HUES6 (cell line): Measurements from ENCODE around the gene ZNF699.
"Not testable (repeated sequence)": the region's sequence is repeated elsewhere in the genome, so short reads cannot be mapped to it uniquely, and the experiment has no call there.

Source experiments
- H3K27ac ChIP-seq: 2 replicates; pipeline ENCODE4 v1.7.0; 2013; ENCODE audit warnings: low read depth, mild to moderate bottlenecking, low read length, inconsistent platforms
- H3K27me3 ChIP-seq: 2 replicates; pipeline ENCODE4 v1.6.1; 2013; ENCODE audit warnings: low read length; ENCODE audit not compliant: control insufficient read depth, insufficient read depth
- H3K36me3 ChIP-seq: 2 replicates; pipeline ENCODE4 v1.6.1; 2013; ENCODE audit warnings: low read length; ENCODE audit not compliant: control insufficient read depth, insufficient read depth
- H3K4me1 ChIP-seq: 2 replicates; pipeline ENCODE4 v1.6.1; 2013; ENCODE audit warnings: low read length; ENCODE audit not compliant: control insufficient read depth, insufficient read depth
- H3K4me3 ChIP-seq: 2 replicates; pipeline ENCODE4 v1.5.1; 2013; ENCODE audit warnings: low read depth, low read length
- H3K9ac ChIP-seq: one replicate; pipeline ENCODE4 v1.6.1; 2013; ENCODE audit warnings: mild to moderate bottlenecking, low read length
- H3K9me3 ChIP-seq: 2 replicates; pipeline ENCODE4 v1.6.1; 2013; ENCODE audit warnings: low read depth, low read length; ENCODE audit not compliant: control insufficient read depth, insufficient read depth

Gene ZNF699

GRCh38 chr19:9323919-9324583 lies 14.4 kb upstream of the ZNF699 start, which contains the start of gene ZNF559:
Gene ZNF559 (plus strand): TSS chr19:9324179. CDS start chr19:9338550, 14,371 bp downstream.
- Histone ChIP-seq H3K27me3 (no peaks in the 10 kb centered on the region), H3K27ac (peak within 1 kb of the TSS; percentile 64; the same call in 1 of the 2 replicates), H3K4me3 (peak within 1 kb of the TSS; percentile 84), H3K36me3 (peaks cover 16% of the 10 kb centered on the region), H3K9me3 (peaks cover 41% of the 10 kb centered on the region), H3K9ac (peak within 1 kb of the TSS; percentile 55), H3K4me1 (no peaks in the 10 kb centered on the region)

- Histone ChIP-seq H3K27ac (no peak overlapping the region), H3K9ac (peak overlapping the region; percentile 7), H3K36me3 (peaks cover 13% of the 10 kb centered on the region), H3K4me1 (no peaks in the 10 kb centered on the region), H3K27me3 (no peaks in the 10 kb centered on the region), H3K4me3 (peak overlapping the region; percentile 84), H3K9me3 (peaks cover 37% of the 10 kb centered on the region)
Measured at GRCh38 chr19:9323557-9323918, 13.9 kb upstream of the ZNF699 start.

GRCh38 chr19:9322201-9322600 lies 12.6 kb upstream of the ZNF699 start:
- not testable (repeated sequence) for H3K27ac ChIP-seq, H3K4me3 ChIP-seq, H3K9ac ChIP-seq, H3K4me1 ChIP-seq, H3K27me3 ChIP-seq
- H3K9me3 ChIP-seq, result peaks cover 35% of the 10 kb centered on the region
- peaks cover 11% of the 10 kb centered on the region for H3K36me3 ChIP-seq

- H3K4me1 ChIP-seq, H3K36me3 ChIP-seq, H3K27ac ChIP-seq, H3K4me3 ChIP-seq, H3K9ac ChIP-seq, H3K27me3 ChIP-seq: not testable (repeated sequence)
- peaks cover 36% of the 10 kb centered on the region for H3K9me3 ChIP-seq
Measured at GRCh38 chr19:9321756-9322155, 12.1 kb upstream of the ZNF699 start.

- Histone ChIP-seq H3K27ac (no peak overlapping the region), H3K4me3 (no peak overlapping the region), H3K9me3 (peaks cover 39% of the 10 kb centered on the region), H3K4me1 (no peaks in the 10 kb centered on the region), H3K9ac (no peak overlapping the region), H3K36me3 (peaks cover 8% of the 10 kb centered on the region), H3K27me3 (no peaks in the 10 kb centered on the region)
Measured at GRCh38 chr19:9321338-9321737, 11.7 kb upstream of the ZNF699 start.

- no peaks in the 10 kb centered on the region for H3K27me3 ChIP-seq
- H3K4me1 ChIP-seq, result 0 out of 2 replicates have a peak, but pooled peaks cover 2% of the 10 kb centered on the region
- H3K27ac ChIP-seq, result no peak overlapping the region
- no peak overlapping the region for H3K4me3 ChIP-seq
- H3K9ac ChIP-seq, result no peak overlapping the region
- H3K9me3 ChIP-seq, result peaks cover 49% of the 10 kb centered on the region
- no peaks in the 10 kb centered on the region for H3K36me3 ChIP-seq
Measured at GRCh38 chr19:9313756-9314155, 4.1 kb upstream of the ZNF699 start.

- Histone ChIP-seq H3K27me3 (no peaks in the 10 kb centered on the region), H3K36me3 (no peaks in the 10 kb centered on the region), H3K9me3 (peaks cover 27% of the 10 kb centered on the region), H3K9ac (peak overlapping the region; percentile 83), H3K4me3 (peak overlapping the region; percentile 98), H3K27ac (peak overlapping the region; percentile 79), H3K4me1 (0 out of 2 replicates have a peak, but pooled peaks cover 2% of the 10 kb centered on the region)
Measured at GRCh38 chr19:9309974-9310446, 372 bp upstream of the ZNF699 start.

- Histone ChIP-seq H3K36me3 (peaks cover 11% of the 10 kb centered on the region), H3K9me3 (peaks cover 14% of the 10 kb centered on the region), H3K4me1 (0 out of 2 replicates have a peak, but pooled peaks cover 2% of the 10 kb centered on the region), H3K27me3 (no peaks in the 10 kb centered on the region), H3K9ac (no peak overlapping the region), H3K27ac (no peak overlapping the region), H3K4me3 (peak overlapping the region; percentile 98; the same call in 1 of the 2 replicates)
Measured at GRCh38 chr19:9308091-9308770, 1.4 kb downstream of the ZNF699 start.

GRCh38 chr19:9306443-9306842 lies 3.2 kb downstream of the ZNF699 start:
- Histone ChIP-seq H3K36me3 (peaks cover 28% of the 10 kb centered on the region), H3K4me1 (0 out of 2 replicates have a peak, but pooled peaks cover 2% of the 10 kb centered on the region), H3K4me3 (no peak overlapping the region), H3K27ac (no peak overlapping the region), H3K27me3 (no peaks in the 10 kb centered on the region), H3K9ac (no peak overlapping the region), H3K9me3 (peaks cover 12% of the 10 kb centered on the region)

GRCh38 chr19:9296336-9296735 lies 13.3 kb downstream of the ZNF699 start:
- no peak overlapping the region for H3K27ac ChIP-seq
- H3K9me3 ChIP-seq, result peaks cover 89% of the 10 kb centered on the region
- H3K36me3 ChIP-seq, result peaks cover 64% of the 10 kb centered on the region
- H3K9ac ChIP-seq, result no peak overlapping the region
- H3K4me1 ChIP-seq, result no peaks in the 10 kb centered on the region
- no peak overlapping the region for H3K4me3 ChIP-seq
- H3K27me3 ChIP-seq, result no peaks in the 10 kb centered on the region

GRCh38 chr19:9295411-9295849 lies 14.2 kb downstream of the ZNF699 start:
- H3K36me3 ChIP-seq, result peaks cover 55% of the 10 kb centered on the region
- H3K9ac ChIP-seq, result no peak overlapping the region
- H3K9me3 ChIP-seq, result peaks cover 84% of the 10 kb centered on the region
- no peak overlapping the region; the same call in 1 of the 2 replicates for H3K27ac ChIP-seq
- no peaks in the 10 kb centered on the region for H3K4me1 ChIP-seq
- no peaks in the 10 kb centered on the region for H3K27me3 ChIP-seq
- no peak overlapping the region for H3K4me3 ChIP-seq
